ENCODE data around the gene TMEM169.

Gene TMEM169

DNA sequence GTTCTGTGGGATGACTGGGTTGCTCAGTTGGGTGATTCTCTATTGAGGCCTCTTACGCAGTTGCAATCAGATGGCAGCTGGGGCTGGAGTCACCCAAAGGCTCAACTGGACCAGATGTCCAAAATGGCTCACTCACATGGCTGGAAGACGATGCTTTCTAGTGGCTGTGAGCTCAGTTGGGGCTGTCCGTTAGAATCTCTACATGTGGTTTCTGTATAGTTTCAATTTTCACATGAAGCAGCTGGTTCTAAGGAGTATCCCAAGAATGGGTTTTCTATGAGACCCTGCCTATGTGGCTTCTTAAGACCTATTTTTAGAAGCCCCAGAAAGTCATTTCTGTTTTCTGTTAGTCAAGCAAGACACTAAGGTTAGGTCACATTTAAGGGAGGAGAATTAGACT lies 31.9 kb downstream of the TMEM169 start:
- Histone ChIP-seq H3K27me3 (no peaks in the 10 kb centered on the region), H3K36me3 (peaks cover 74% of the 10 kb centered on the region), H3K4me1 (peaks cover 19% of the 10 kb centered on the region), H3K4me3 (ENCODE audit: low read depth, low read length) (no peak overlapping the region), H3K9me3 (no peaks in the 10 kb centered on the region)
- no peak for DNase-seq
- no peak for TF ChIP-seq CTCF (IDR thresholded peaks at IDR 0.05; ENCODE audit: low read depth, low read length)

GRCh38 chr2:216114382-216114713 lies 32.6 kb downstream of the TMEM169 start:
- Histone ChIP-seq H3K36me3 (peaks cover 82% of the 10 kb centered on the region), H3K4me3 (ENCODE audit: low read depth, low read length) (no peak overlapping the region), H3K27me3 (no peaks in the 10 kb centered on the region), H3K9me3 (no peaks in the 10 kb centered on the region), H3K4me1 (peaks cover 19% of the 10 kb centered on the region)
- no peak for DNase-seq
- TF ChIP-seq CTCF (IDR thresholded peaks at IDR 0.05; ENCODE audit: low read depth, low read length) = no peak

DNA sequence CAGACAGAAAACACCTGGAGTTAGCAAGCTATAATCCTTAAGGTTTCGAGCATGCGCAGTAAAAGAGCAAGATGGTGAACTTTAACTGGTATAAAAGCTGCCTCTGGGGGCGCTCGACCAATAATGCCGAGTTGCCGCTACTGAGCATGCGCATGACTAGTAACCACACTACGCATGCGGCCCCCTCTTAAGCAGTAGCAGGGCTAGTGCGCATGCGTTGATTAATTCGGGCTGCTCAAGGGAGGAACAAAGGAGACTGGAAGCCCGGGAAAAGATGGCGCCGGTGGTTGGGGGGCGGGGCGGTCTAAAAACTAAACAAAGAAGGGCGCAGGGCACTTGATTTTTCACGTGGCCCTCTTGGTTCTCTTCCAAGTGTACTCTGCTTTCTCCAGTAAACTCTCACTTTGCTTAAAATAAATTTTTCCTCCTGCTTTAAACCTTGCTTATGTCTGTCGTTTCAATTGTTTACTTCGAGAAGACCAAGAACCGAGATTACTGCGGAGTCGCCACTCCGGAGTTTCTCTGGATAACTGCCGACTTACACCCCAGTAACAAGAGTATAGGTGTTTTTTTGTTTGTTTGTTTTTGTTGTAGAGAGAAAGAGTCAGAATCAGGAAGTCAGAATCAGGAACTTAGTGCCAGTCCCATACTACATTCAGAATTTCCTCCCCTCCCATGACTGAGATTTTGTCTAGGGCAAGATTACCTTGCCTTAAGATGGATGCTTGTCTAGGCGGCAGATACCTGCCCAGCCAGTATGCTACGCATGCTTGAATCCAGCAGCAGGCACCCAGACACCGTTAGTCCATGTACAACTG lies 33.2 kb downstream of the TMEM169 start:
- H3K4me3 ChIP-seq (ENCODE audit: low read depth, low read length) = peak overlapping the region; percentile 75
- peak; percentile 83 for TF ChIP-seq CTCF (IDR thresholded peaks at IDR 0.05; ENCODE audit: low read depth, low read length)
- H3K36me3 ChIP-seq = peaks cover 88% of the 10 kb centered on the region
- H3K4me1 ChIP-seq = peaks cover 19% of the 10 kb centered on the region
- H3K27me3 ChIP-seq = no peaks in the 10 kb centered on the region
- H3K9me3 ChIP-seq = no peaks in the 10 kb centered on the region
- peak; percentile 98 for DNase-seq

DNA sequence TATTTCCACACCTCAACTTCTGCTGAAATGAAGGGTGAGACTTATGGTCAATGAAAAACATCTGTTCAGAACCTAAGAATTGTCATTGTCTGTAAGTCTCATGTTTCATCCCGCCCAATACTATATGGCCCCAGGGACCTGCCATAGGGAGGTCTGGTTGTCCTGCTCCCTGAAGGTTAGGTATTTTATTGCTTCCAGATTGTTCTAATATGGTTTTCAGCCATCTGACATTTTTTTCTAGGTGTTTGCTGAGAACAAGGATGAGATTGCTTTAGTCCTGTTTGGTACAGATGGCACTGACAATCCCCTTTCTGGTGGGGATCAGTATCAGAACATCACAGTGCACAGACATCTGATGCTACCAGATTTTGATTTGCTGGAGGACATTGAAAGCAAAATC lies 34.7 kb downstream of the TMEM169 start:
- Histone ChIP-seq H3K4me3 (ENCODE audit: low read depth, low read length) (no peak overlapping the region), H3K36me3 (peaks cover 91% of the 10 kb centered on the region), H3K4me1 (peaks cover 19% of the 10 kb centered on the region), H3K9me3 (no peaks in the 10 kb centered on the region), H3K27me3 (no peaks in the 10 kb centered on the region)
- TF ChIP-seq CTCF (IDR thresholded peaks at IDR 0.05; ENCODE audit: low read depth, low read length) = no peak
- peak; percentile 65 for DNase-seq

DNA sequence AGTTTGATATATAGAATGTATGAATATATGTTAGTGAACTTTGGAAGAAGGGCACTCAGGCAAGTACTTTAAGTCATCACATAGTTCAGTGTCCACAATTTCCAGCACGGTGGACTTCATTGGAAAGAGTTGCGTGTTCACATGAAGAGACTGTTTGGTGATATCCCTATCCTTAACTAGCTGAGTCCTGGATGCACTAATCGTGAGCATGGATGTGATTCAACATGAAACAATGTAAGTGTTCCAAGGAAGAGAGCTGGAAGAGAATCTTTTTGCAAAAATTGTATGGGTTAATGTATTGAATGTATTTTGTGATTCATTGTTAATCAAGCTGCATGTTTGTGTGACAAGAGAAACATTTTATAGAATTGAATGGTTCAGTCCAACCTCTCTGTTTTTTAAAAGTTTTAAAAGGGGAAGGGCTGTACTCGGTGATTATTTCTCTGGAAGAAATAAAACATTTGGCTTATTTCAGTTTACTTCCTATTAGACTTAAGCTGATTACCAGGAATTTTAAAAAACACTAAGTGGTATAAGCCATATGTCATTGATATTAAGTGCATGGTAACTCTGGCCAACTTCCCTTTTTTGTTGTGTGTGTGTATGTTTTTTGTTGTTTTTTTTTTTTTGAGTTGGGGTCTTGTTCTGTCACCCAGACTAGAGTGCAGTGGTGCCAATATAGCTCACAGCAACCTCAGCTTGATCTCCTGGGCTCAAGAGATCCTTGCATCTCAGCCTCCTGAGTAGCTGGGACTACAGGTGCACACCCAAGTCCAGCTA lies 36.0 kb downstream of the TMEM169 start:
- Histone ChIP-seq H3K27me3 (no peaks in the 10 kb centered on the region), H3K4me1 (peaks cover 19% of the 10 kb centered on the region), H3K36me3 (peaks cover 91% of the 10 kb centered on the region), H3K9me3 (no peaks in the 10 kb centered on the region), H3K4me3 (ENCODE audit: low read depth, low read length) (no peak overlapping the region)
- DNase-seq = no peak
- TF ChIP-seq CTCF (IDR thresholded peaks at IDR 0.05; ENCODE audit: low read depth, low read length) = no peak

GRCh38 chr2:216118474-216118873 lies 36.8 kb downstream of the TMEM169 start:
- no peak for DNase-seq
- Histone ChIP-seq H3K4me1 (peaks cover 19% of the 10 kb centered on the region), H3K4me3 (ENCODE audit: low read depth, low read length) (no peak overlapping the region), H3K9me3 (no peaks in the 10 kb centered on the region), H3K27me3 (no peaks in the 10 kb centered on the region), H3K36me3 (peaks cover 91% of the 10 kb centered on the region)
- TF ChIP-seq CTCF (IDR thresholded peaks at IDR 0.05; ENCODE audit: low read depth, low read length) = no peak

Data from BE2C (cell line).